GM18526 (cell line): ENCODE data around the gene SEL1L2.

ENCODE experiments used
- POLR2A ChIP-seq: IDR thresholded peaks from 3 replicates; pipeline ENCODE4 v1.6.1; 2011; ENCODE audit not compliant: insufficient read length; ENCODE audit errors: extremely low read depth

The SEL1L2 gene

DNA sequence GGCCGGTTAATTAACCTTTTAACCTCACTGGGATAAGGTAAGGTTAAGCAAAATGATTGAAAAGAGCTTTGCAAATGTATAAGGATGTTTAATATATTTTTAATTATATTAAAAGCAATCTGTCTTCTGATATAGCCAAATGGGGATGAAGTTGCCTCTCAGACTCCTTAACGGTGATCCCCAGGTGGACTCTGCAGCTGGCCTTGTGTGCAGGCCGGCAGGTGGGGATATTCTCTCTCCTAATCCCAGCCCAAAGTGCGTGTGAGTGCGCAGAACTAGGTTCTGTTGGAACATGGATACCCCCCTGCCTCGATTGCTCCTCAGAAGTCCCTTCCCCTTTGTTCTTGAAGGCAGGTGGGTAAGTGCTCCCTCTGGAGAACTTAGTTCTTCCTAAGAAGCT lies 105.6 kb downstream of the SEL1L2 start:
- no peak for TF ChIP-seq POLR2A

DNA sequence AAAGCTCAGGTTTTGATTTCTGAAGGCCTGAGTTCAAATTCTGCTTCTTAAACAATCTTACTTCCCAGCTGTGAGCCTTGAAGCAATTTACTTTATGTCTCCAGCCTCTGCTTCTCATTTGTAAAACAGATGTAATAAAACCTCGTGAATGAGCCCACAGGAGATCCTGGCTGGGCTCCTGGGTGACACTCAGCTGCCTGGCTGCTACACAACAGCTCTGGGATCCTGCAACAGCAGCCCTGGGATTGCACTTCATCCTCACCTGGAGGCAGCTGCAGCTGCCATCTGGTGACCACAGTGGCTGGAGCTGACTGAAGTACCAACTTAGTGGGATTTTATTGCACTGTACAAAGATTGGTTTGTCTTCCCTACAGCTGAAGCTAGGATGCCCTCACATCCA lies 107.0 kb downstream of the SEL1L2 start:
- TF ChIP-seq POLR2A = no peak

DNA sequence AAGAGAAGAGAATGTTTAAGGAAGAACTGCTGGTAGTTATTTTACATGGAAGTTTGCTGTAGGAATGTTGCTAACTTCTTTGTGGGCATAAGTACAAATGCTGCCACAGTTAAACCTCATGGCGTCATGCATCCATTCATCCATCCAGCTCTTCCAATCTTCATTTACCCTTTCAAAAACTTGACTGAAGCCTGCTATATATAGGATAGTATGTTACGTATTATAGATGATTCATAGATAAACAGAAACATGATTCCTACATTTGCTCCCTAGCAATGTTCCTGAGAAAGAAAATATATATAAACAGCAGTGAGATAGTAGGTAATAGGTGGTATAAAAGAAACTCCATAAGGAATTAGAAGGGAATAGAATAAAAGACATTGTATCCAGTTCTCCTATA lies 111.8 kb downstream of the SEL1L2 start:
- TF ChIP-seq POLR2A = no peak

DNA sequence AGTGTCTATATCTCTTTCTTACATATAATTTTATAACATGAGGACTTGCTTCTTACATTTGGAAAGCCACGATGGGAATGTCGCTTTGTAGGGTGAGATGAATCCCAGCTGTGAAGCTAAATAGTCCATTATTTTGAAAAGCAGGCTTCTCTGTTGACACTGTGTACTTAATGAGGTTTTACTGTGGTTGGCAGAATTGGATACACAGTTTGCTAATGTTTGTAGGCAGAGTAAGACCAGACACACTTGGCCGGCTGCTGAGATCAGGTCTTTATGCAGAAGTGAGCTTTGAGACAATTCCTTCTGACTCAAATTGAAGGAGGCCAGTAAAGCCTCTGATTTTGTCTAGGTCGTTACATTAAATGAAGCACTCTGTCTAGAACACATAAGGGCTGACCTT lies 112.6 kb downstream of the SEL1L2 start:
- TF ChIP-seq POLR2A = no peak

DNA sequence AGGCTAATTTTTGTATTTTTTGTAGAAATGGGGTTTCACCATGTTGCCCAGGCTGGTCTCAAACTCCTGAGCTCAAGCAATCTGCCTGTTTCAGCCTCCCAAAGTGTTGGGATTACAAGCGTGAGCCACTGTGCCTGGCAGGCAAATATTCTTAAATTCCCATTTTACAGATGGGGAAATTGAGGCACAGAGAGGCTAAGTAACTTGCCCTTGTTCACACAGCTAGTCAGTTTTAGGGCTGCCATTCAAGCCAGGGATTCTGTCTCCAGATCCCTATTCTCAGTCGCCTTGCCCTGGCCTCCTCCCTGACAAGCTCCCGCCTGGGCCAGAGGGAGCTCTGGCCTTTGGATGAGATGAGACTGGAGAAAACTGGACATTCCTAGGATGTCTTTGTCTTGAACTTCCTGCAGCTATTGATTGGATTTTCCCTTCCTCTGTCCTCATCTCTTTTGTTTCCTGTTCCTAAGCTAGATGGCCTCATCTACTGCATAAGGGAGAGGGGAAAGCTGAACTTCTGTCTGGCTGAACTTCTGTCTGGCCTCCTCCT lies 115.1 kb downstream of the SEL1L2 start:
- TF ChIP-seq POLR2A = no peak

DNA sequence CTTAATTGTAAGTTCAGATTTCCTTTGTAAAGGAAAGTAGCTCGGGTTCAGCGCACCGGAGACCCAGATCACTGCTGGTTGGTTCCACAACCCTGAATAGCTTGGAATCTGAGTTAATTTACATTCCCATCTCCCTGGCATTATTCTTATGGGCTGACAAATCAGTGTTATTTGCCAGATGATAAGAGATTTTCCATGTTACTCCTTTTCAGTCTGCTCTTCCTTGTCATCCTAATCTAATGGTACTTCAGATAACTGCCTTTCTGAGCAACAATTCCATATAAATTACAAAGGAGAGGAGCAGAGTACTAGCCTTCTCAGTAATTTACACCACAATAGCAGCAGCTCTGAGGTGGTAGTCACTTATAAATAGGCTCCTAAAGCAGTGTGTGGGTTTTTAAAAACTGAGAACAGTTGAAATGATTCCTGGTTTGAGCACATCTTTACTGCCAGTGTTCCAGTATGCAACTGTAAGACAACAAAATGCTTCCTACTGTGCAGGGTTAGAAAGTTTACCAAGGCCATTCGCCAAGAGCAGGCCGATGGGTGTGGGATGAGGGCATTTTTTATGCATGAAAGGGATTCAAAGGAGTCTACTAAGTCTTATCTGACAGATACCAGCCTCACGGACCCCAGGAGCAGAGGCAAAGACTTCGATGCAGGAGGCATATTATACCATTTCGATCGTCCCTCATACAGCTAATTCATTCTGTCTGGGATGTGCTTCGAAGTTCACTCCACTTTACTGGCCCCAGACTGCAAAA lies 115.8 kb downstream of the SEL1L2 start:
- no peak for TF ChIP-seq POLR2A

DNA sequence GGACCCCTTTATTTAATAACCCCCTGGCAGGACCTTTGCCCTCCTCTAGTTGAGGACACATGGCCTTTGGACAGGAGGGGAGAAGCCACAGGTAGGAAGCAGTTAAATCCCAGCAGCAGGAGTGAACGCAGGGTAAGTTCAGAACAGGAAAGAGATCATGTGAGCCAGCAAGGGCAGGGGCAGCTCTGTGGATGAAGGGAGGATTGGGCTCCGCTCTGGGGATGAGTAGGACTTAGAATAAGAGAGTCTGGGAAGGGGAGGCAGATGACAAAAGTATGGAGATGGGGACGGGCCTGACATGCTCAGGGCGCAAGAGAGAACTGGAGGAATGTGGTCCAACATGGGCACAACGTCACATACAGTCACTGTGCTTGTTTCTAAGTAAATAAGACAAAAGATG lies 116.6 kb downstream of the SEL1L2 start:
- TF ChIP-seq POLR2A = no peak

DNA sequence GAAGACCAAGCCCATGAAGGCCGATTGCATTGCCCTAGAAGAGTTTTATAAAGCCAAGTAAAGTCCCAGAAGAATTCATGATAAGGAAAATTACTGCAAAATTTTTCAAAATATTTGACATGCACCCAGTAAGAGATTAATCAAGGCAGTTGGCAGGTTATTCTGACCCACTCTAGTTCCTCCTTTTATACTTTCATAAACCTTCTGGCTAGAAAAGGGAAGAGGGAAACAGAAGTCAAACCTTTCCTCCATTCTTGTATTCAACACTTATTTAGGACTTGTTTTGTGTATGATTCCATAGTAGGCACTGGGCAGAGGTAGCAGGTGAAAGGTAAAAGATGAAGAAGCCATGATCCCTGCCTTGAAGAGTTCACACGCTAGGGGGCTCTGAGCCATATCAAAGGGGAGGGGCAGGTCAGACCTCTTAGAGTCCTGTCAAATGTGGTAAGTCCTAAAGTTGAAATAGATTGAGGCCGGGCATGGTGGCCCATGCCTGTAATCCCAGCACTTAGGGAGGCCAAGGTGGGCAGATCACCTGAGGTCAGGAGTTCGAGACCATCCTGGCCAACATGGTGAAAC lies 120.2 kb downstream of the SEL1L2 start:
- no peak for TF ChIP-seq POLR2A

DNA sequence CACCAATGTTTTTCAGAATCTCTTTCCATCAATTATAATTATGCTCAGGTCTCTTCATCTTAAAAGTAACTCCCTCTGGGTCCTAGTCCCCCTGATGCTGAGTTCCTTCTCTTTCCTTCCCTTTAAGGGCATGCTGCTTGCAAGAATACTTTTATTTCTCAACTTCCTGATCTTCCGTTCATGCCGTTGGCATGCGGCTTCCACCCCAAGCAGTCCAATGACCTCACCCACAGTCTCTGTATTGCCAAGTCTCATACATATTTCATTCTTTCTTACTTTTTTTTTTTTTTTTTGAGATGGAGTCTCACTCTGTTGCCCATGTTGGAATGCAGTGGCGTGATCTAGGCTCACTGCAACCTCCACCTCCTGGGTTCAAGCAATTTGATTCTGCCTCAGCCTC lies 122.1 kb downstream of the SEL1L2 start:
- no peak for TF ChIP-seq POLR2A

DNA sequence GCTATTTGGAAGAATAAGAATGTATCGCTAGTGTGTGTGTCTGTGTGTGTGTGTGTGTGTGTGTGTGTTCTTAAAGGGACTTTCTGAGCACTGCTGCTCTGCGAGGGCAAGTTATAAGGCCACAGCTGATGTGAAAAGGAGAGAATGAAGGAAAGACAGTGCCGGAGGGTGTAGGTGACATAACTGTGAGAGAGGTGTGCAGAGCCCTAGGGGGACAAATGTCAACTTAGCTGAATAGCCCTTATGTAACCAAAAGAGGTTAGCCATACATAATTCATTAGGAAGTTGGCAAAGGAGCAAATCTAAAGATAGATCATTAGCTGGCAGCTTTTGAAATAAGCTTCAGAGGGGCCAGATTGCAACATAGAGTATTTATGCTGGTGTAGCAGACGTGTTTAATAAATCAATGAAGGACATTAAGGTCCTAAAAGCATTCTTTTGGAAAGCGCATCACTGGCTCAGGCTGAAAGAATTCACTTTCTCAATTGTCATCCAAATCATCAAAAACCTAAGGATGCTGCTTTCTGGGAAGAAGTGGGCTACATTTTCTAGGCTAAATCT lies 124.5 kb downstream of the SEL1L2 start:
- no peak for TF ChIP-seq POLR2A

DNA sequence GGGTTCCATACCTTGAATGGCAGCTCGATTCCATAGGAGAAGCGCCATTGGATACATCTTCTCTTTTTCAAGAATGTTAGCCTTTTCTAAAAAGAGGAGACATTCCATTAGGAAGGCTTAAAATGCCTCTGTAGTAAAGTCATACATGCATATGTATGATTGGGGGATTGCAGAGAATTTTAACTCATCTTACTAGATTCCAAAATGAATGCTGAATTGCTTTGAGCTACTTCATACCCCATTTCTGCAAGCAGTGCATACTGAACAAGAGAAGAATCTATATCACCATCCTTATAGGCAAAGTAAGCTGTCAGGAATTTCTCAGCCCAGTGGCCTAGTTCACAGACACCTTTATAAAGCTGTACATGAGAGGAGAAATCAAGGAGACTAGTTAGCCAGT lies 125.3 kb downstream of the SEL1L2 start:
- no peak for TF ChIP-seq POLR2A

DNA sequence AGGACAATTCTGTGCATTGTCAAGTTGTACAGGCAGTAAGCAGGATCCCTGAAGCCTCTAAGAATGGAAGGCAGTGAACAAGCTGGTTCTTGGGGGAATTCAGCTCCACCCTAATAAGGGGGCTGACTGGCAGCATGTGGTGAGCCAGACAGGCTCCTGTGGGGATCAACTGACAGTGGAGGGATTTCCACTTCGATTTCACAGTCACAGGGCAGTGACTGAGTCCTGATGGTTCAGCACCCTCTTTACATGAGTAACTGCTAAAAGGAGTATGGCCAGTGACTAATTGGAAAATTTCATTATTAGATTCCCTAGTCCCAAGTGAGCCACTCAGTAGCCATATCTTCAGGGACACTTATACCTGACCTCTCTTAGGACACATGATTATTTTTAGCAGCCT lies 127.2 kb downstream of the SEL1L2 start:
- no peak for TF ChIP-seq POLR2A

DNA sequence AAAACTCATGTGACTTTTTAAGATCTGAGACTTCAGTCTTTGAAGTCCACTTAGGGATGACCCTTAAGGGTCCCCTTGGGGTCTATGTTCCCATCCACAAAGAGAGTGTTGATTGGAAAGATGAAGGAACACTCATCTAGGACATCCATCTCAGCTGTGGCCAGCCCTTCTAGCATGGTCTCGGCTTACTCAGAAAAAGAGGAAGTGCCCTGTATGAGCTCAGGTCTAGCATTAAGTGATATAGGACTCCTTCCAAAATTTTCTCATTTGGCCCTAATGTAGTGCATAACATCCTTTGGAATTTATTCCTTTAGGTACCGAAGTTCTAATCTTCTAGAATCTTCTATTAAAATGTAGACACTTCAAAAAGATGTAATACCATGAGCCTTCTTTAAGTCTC lies 128.2 kb downstream of the SEL1L2 start:
- no peak for TF ChIP-seq POLR2A

DNA sequence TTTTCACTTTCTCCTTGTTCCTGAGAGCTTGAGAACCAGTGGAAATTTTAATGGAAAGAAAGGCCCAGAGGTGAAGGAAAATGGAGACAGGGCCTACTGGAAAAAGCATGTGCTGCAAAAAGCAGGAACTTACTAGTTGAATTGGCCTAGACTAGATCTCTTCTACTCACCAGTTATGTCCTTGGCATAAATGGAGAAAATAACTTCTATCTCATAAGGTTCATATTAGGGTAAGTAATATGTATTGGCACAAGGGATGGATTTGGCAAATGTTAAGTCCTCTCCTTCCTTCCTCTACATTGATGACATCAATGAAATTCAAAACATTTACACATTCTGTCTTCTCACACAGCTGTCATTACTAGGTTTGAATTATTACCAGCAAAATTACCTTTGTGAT lies 131.5 kb downstream of the SEL1L2 start:
- TF ChIP-seq POLR2A = no peak

DNA sequence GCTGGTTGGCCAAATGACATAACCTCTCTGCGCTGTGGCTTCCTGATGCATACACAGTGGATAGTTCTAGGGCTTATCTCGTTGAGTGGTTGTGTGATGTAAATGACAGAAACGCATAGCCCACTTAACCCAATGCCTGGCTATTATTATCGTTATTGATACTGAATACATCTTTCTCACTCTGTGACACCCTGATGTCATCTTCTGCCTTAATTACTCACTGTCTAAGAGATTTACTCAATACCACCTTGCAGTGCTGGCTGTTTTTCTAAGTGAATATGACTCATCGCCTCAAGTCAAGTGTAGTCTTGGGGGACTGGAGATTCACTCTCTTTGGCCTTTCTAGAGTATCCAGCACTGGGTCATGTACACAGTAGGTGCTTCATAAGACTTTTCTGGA lies 132.0 kb downstream of the SEL1L2 start:
- TF ChIP-seq POLR2A = no peak

DNA sequence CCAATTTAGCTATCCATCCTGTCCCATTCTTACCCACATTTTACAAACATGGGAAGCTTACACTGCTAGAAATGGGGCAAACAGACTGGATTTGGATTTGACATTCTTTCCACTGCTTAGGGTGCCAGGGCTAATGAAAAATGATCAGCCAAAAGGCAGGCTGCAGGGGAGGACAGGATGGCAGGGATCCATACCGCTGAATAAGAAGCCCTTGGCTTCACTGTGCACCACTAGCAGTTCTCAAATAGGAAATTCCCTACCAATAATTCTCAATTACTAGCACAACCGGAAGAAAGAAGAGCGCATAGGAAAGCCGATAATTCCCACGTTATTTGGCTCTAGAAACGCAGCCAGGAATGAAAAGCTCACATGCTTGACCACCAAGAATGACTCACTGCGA lies 132.5 kb downstream of the SEL1L2 start:
- TF ChIP-seq POLR2A = no peak
